Measurements from ENCODE around the gene ARHGAP19. TPM values are rescaled to one million over a fixed set of nuclear protein-coding genes. Genes with fewer than 3 reads are reported as not detected.

The ARHGAP19 gene
- total and polyA plus RNA-seq, 9 of the 15 experiments (the other 6 are each of a cell fraction or from before 2014, with no cell fraction given): 14.8 to 49.5 (median 26.8) TPM

GRCh38 chr10:97333601-97334369, 41.3 kb upstream of the ARHGAP19 start (continued):
- TF ChIP-seq, protein P1, sequence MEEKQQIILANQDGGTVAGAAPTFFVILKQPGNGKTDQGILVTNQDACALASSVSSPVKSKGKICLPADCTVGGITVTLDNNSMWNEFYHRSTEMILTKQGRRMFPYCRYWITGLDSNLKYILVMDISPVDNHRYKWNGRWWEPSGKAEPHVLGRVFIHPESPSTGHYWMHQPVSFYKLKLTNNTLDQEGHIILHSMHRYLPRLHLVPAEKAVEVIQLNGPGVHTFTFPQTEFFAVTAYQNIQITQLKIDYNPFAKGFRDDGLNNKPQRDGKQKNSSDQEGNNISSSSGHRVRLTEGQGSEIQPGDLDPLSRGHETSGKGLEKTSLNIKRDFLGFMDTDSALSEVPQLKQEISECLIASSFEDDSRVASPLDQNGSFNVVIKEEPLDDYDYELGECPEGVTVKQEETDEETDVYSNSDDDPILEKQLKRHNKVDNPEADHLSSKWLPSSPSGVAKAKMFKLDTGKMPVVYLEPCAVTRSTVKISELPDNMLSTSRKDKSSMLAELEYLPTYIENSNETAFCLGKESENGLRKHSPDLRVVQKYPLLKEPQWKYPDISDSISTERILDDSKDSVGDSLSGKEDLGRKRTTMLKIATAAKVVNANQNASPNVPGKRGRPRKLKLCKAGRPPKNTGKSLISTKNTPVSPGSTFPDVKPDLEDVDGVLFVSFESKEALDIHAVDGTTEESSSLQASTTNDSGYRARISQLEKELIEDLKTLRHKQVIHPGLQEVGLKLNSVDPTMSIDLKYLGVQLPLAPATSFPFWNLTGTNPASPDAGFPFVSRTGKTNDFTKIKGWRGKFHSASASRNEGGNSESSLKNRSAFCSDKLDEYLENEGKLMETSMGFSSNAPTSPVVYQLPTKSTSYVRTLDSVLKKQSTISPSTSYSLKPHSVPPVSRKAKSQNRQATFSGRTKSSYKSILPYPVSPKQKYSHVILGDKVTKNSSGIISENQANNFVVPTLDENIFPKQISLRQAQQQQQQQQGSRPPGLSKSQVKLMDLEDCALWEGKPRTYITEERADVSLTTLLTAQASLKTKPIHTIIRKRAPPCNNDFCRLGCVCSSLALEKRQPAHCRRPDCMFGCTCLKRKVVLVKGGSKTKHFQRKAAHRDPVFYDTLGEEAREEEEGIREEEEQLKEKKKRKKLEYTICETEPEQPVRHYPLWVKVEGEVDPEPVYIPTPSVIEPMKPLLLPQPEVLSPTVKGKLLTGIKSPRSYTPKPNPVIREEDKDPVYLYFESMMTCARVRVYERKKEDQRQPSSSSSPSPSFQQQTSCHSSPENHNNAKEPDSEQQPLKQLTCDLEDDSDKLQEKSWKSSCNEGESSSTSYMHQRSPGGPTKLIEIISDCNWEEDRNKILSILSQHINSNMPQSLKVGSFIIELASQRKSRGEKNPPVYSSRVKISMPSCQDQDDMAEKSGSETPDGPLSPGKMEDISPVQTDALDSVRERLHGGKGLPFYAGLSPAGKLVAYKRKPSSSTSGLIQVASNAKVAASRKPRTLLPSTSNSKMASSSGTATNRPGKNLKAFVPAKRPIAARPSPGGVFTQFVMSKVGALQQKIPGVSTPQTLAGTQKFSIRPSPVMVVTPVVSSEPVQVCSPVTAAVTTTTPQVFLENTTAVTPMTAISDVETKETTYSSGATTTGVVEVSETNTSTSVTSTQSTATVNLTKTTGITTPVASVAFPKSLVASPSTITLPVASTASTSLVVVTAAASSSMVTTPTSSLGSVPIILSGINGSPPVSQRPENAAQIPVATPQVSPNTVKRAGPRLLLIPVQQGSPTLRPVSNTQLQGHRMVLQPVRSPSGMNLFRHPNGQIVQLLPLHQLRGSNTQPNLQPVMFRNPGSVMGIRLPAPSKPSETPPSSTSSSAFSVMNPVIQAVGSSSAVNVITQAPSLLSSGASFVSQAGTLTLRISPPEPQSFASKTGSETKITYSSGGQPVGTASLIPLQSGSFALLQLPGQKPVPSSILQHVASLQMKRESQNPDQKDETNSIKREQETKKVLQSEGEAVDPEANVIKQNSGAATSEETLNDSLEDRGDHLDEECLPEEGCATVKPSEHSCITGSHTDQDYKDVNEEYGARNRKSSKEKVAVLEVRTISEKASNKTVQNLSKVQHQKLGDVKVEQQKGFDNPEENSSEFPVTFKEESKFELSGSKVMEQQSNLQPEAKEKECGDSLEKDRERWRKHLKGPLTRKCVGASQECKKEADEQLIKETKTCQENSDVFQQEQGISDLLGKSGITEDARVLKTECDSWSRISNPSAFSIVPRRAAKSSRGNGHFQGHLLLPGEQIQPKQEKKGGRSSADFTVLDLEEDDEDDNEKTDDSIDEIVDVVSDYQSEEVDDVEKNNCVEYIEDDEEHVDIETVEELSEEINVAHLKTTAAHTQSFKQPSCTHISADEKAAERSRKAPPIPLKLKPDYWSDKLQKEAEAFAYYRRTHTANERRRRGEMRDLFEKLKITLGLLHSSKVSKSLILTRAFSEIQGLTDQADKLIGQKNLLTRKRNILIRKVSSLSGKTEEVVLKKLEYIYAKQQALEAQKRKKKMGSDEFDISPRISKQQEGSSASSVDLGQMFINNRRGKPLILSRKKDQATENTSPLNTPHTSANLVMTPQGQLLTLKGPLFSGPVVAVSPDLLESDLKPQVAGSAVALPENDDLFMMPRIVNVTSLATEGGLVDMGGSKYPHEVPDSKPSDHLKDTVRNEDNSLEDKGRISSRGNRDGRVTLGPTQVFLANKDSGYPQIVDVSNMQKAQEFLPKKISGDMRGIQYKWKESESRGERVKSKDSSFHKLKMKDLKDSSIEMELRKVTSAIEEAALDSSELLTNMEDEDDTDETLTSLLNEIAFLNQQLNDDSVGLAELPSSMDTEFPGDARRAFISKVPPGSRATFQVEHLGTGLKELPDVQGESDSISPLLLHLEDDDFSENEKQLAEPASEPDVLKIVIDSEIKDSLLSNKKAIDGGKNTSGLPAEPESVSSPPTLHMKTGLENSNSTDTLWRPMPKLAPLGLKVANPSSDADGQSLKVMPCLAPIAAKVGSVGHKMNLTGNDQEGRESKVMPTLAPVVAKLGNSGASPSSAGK (IDR thresholded peaks at IDR 0.05): peak; percentile 45
- TF ChIP-seq, protein P2, sequence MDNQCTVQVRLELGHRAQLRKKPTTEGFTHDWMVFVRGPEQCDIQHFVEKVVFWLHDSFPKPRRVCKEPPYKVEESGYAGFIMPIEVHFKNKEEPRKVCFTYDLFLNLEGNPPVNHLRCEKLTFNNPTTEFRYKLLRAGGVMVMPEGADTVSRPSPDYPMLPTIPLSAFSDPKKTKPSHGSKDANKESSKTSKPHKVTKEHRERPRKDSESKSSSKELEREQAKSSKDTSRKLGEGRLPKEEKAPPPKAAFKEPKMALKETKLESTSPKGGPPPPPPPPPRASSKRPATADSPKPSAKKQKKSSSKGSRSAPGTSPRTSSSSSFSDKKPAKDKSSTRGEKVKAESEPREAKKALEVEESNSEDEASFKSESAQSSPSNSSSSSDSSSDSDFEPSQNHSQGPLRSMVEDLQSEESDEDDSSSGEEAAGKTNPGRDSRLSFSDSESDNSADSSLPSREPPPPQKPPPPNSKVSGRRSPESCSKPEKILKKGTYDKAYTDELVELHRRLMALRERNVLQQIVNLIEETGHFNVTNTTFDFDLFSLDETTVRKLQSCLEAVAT (IDR thresholded peaks at IDR 0.05): peak in 1 of 2 experiments; percentile 33; a peak in 1 of 4 replicates
- TF ChIP-seq ZFP1 (CRISPR knock-in tag; IDR thresholded peaks at IDR 0.05) (no peak), ZBTB33 (CRISPR knock-in tag; IDR thresholded peaks at IDR 0.05) (no peak), SRSF3 (IDR thresholded peaks at IDR 0.05; ENCODE audit: insufficient read depth, low read length) (no peak), ATF1 (CRISPR knock-in tag; IDR thresholded peaks at IDR 0.05) (no peak), ATF1 (tag; IDR thresholded peaks at IDR 0.05) (no peak; the same call in 1 of the 2 replicates)
- TF ChIP-seq, protein P3, sequence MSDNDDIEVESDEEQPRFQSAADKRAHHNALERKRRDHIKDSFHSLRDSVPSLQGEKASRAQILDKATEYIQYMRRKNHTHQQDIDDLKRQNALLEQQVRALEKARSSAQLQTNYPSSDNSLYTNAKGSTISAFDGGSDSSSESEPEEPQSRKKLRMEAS (CRISPR knock-in tag; IDR thresholded peaks at IDR 0.05): peak; percentile 72

Measured in K562 (cell line).